ENCODE results near the gene DNA2. TPM values are rescaled to one million over a fixed set of nuclear protein-coding genes. Genes with fewer than 3 reads are reported as not detected.

DNA2 gene
- polyA plus RNA-seq, 1 of the 3 experiments (the other 2 are of a cell fraction) = 2.5 TPM

GRCh38 chr10:68371604-68372003 lies 100.2 kb downstream of the DNA2 start:
- CTCF ChIA-PET = no interaction called here
- Histone ChIP-seq H2AFZ (ENCODE audit: low read depth) (no peak overlapping the region), H3K4me1 (ENCODE audit: control insufficient read depth in 1 of 2, insufficient read depth in 2 of 2, low read depth in 1 of 2, low read length in 1 of 2) (no peaks in the 10 kb centered on the region), H3K79me2 (ENCODE audit: insufficient read depth) (no peaks in the 10 kb centered on the region; the same call in 1 of the 2 replicates), H3K36me3 (replicated peaks in 1 of 2; ENCODE audit: control insufficient read depth in 1 of 2, insufficient read depth in 2 of 2, low read length in 1 of 2) (peaks cover 16 to 83% of the 10 kb centered on the region in 2 experiments), H3K4me3 (ENCODE audit: low read depth in 2 of 2, low read length in 1 of 2) (no peak overlapping the region), H3K9me3 (peaks cover 5% of the 10 kb centered on the region), H3K27ac (ENCODE audit: low read depth in 2 of 2, low read length in 1 of 2) (no peak overlapping the region), H3K9me2 (no peaks in the 10 kb centered on the region), H3K4me2 (no peak overlapping the region), H3K9ac (no peak overlapping the region), H3K27me3 (ENCODE audit: insufficient read depth) (no peaks in the 10 kb centered on the region), H3F3A (replicated peaks; ENCODE audit: insufficient read depth) (no peaks in the 10 kb centered on the region), H4K20me1 (ENCODE audit: insufficient read depth) (no peaks in the 10 kb centered on the region)
- DNase-seq = no peak
- 94% methylated on average over 1 of the region's 1 CpG for WGBS (ENCODE audit: low lambda C conversion rate)
- POLR2A ChIA-PET = no interaction called here
- TF ChIP-seq NRF1 (IDR thresholded peaks at IDR 0.05; ENCODE audit: low read depth, low read length) (no peak), SIN3A (IDR thresholded peaks at IDR 0.05; ENCODE audit: borderline replicate concordance, low read depth, low read length) (no peak), TCF12 (IDR thresholded peaks at IDR 0.05) (no peak), JUND (IDR thresholded peaks at IDR 0.05) (no peak), MEF2A (IDR thresholded peaks at IDR 0.05; ENCODE audit: borderline replicate concordance, low read depth) (no peak), ZBTB33 (IDR thresholded peaks at IDR 0.05; ENCODE audit: borderline replicate concordance, low read depth) (no peak), ELF1 (IDR thresholded peaks at IDR 0.05) (no peak), EP300 (IDR thresholded peaks at IDR 0.05; ENCODE audit: borderline replicate concordance in 1 of 2, low read depth in 1 of 2, low read length in 1 of 2) (no peak), TAF1 (IDR thresholded peaks at IDR 0.05; ENCODE audit: borderline replicate concordance, low read depth, low read length) (no peak), USF2 (IDR thresholded peaks at IDR 0.05; ENCODE audit: borderline replicate concordance, low read depth, low read length) (no peak), IRF3 (IDR thresholded peaks at IDR 0.05; ENCODE audit: low read depth, low read length) (no peak), REST (IDR thresholded peaks at IDR 0.05; ENCODE audit: low read depth, low read length) (no peak), NFIC (IDR thresholded peaks at IDR 0.05; ENCODE audit: borderline replicate concordance) (no peak), POLR2AphosphoS5 (IDR thresholded peaks at IDR 0.05; ENCODE audit: low read depth, low read length) (no peak), MXI1 (IDR thresholded peaks at IDR 0.05; ENCODE audit: low read depth, low read length) (no peak), FOXM1 (IDR thresholded peaks at IDR 0.05; ENCODE audit: low read depth) (no peak), RAD21 (IDR thresholded peaks at IDR 0.05; ENCODE audit: low read length) (no peak)
- TF ChIP-seq, protein P1, sequence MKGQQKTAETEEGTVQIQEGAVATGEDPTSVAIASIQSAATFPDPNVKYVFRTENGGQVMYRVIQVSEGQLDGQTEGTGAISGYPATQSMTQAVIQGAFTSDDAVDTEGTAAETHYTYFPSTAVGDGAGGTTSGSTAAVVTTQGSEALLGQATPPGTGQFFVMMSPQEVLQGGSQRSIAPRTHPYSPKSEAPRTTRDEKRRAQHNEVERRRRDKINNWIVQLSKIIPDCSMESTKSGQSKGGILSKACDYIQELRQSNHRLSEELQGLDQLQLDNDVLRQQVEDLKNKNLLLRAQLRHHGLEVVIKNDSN (IDR thresholded peaks at IDR 0.05; ENCODE audit: borderline replicate concordance, low read depth) = no peak
- TF ChIP-seq, protein P2, sequence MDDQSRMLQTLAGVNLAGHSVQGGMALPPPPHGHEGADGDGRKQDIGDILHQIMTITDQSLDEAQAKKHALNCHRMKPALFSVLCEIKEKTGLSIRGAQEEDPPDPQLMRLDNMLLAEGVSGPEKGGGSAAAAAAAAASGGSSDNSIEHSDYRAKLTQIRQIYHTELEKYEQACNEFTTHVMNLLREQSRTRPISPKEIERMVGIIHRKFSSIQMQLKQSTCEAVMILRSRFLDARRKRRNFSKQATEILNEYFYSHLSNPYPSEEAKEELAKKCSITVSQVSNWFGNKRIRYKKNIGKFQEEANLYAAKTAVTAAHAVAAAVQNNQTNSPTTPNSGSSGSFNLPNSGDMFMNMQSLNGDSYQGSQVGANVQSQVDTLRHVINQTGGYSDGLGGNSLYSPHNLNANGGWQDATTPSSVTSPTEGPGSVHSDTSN (IDR thresholded peaks at IDR 0.05) = no peak
